Measurements from ENCODE around the gene MEX3D.

The MEX3D gene

GRCh38 chr19:1505991-1506881, 61.9 kb downstream of the MEX3D start:
- no peak for DNase-seq

- DNase-seq = no peak
Measured at GRCh38 chr19:1505012-1505411, 63.1 kb downstream of the MEX3D start.

Data from anterior cingulate cortex (tissue), 58 donors.